GM18868 (cell line): ENCODE data around the gene NBEA.
"Not testable (repeated sequence)": the region's sequence is repeated elsewhere in the genome, so short reads cannot be mapped to it uniquely, and the experiment has no call there.

Experiments
- ATAC-seq: cut with Tn5 transposase; IDR thresholded peaks from one replicate; pipeline ENCODE4 v1.9.1; 2021; ENCODE audit warnings: mild to moderate bottlenecking, moderate library complexity; ENCODE audit not compliant: unreplicated experiment

Gene NBEA

GRCh38 chr13:35378939-35379338 is 436.9 kb downstream of the NBEA start:
- ATAC-seq, result no peak

GRCh38 chr13:35379663-35380062 is 437.6 kb downstream of the NBEA start:
- no peak for ATAC-seq

DNA sequence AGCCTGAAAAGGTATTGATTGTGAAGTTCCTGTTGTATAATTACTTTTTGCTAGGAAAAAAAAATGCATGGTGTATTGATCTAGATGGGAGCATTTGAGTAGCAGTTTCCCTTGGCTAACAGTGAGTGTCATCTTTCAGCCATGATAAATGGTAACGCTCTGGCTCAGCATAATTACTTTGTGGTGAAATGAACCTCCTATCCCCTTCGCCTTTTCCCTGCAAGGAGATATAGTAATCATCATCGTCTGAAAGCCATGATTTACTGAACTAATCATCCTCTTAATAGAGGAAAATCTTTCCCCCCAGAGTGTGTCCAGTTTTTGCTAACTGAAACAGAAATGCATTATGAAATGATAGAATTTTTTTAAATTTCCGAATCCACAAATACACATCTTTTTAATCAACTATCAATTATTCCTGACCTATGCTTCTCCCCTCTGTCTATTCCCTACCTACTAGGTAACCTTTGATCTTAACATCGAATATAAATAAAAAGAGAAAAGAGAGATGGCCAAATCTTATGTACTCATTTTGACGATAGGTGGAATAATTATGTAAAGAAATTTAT is 445.7 kb downstream of the NBEA start:
- ATAC-seq, result no peak

DNA sequence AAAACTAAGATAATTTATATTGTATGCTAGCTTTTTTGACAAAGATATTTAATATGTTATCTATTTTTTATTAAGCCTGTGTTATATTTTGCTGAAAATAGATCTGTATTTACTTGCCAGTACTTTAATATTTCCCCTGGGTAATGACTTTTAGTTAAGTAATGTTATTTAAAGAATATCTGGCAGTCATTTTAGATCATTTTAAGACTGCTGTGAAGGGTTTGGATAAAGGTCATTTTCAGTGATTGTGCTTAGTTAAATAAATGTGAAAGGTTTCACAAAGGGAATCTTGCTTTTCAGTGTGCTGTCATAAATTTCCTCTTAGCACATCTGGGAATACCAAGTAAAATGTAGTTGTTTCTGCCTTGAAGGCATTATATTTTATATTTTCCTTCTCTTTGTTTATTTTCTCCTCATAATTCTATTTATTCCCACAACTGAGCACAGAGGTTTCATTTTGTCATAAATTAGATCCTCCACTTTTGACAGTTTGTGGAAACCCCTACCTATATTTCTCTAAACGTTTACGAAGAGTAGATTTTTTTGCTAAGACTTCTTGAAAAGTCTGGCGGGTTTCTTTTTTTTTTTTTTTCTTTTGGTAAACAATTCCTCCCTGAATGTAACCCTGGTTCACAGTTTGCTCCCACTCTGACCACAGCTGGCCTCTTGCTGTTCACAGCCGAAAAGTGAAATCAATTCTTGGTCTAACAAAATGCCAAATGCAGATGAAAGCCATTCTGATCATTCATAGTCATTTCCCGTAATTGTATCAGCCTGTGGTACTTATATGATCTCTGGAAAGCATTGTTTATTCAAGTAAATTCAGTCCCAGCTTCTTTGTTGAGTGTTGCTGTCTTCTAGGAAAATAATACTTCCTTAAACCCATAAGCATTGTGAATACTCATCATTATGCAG is 446.6 kb downstream of the NBEA start:
- no peak for ATAC-seq

DNA sequence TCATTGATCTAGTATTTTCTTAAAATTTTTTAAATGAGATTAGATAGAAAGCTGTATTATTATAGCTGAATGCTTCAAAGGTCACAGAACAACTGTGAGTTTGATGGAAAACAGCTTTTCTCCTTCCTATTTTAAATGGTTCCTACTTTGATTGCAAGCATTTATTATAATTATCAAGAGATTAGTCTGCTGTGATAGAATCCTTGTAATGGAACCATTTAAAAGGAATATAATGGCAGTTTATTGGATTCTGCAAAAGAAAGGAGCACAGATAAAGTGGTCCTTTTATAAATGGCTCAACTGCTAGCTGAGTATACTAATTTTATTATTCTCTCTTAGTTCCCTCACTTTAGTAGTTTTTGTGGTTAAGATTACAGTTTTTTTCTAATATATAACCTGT is 447.5 kb downstream of the NBEA start:
- no peak for ATAC-seq

DNA sequence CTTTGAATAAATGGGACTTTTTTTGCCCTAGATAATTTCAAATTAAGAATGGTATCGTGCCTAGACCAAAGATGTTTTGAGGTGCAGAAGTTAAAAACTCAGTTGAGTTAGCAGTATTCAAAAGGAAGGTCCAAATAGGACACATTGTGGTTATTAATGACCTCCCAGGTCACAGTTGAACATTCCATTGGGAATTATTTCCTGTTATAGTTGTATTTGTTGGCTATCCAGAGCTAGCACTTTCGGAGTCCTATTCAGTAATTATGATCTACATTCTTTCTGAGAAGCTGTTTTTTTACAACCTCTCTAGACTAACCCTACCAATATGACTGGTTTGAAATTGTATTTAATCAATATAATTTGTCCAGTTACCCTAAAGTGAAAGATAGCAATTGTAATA is 450.7 kb downstream of the NBEA start:
- ATAC-seq, result no peak

DNA sequence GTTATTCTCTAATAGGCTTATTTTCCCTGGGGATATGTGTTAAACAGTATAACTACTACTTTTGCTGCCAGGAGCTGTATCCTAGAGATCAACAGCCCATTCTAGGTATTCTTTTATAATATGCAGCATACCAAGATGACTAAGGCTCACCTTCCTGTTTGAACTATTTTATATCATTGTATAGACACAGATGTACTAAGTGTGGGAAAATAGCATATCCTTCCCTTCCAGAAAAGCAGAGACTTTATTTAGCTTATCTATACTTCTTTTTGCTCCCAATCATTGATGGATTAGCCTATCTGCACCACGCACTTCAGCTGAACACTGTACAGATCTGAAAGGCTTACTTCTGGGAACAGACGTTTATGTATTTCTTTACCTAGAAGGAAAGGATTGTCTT is 451.8 kb downstream of the NBEA start:
- no peak for ATAC-seq

- not testable (repeated sequence) for ATAC-seq
Measured at GRCh38 chr13:35408285-35408684, 466.2 kb downstream of the NBEA start.

DNA sequence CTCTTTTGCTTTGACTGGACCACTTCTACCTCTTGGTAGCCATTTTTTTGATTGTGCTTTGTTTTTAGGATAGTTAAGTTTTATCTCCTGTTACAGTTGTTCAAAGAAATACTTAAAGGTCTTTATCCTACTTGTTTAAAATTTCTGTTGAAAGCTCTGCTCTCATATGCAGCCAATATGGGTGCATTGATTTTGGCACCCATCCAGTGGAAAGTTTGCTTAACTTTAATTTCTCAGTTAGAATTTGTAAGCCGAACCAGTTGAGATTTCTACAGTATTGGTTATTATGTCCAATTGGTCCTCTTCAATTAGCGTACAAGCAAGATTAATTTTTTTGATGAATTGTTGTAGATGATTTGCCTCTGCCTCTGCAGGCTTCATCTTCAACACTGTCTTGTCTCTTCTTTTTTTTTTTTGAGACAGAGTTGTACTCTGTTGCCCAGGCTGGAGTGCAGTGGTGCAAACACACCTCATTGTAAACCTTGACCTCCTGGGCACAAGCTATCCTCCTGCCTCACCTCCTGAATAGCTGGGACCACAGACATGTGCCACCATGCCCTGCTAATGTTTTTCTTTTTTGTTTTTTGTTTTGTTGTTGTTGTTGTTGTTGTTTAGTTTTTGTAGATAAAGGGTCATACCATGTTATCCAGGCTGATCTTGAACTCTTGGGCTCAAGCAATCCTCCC is 469.1 kb downstream of the NBEA start:
- ATAC-seq, result no peak

- no peak for ATAC-seq
Measured at GRCh38 chr13:35448465-35448864, 506.4 kb downstream of the NBEA start.

DNA sequence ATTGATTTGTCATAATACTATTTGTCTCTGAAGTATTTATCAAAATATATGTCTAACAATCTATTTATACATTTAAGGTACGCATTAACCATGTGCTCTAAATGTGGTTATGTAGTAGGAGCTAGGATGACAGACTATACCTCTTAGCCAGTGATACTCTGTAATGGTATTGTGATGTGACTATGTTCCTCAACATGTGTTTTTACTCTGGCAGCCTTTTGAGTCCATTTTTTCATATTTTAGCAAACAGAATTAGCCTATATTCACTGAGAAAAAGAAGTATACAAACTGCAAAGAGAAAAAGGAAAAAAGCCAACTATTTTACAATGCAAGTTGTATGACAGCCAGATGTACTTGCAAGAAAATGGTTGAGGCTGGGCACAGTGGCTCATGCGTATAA is 507.8 kb downstream of the NBEA start:
- no peak for ATAC-seq

DNA sequence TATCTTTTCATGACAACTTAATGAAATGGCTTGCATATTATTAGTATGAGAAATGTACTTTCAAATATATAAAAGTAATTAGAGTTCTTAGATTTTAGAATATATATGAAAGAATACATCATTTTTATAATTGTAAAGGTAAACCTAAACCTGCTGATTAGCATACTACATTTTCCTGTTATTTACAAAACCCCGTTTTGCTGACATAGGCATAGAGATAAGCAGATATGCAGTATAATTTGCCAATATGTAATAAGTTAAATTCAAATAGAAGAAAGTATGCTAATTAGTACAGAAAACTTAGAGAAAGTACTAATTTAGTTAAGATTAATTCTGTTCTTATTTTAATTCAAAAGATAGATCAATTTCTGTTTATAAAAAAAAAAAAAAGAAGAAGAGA is 513.0 kb downstream of the NBEA start:
- ATAC-seq, result no peak

GRCh38 chr13:35457258-35457657 is 515.2 kb downstream of the NBEA start:
- ATAC-seq, result no peak

DNA sequence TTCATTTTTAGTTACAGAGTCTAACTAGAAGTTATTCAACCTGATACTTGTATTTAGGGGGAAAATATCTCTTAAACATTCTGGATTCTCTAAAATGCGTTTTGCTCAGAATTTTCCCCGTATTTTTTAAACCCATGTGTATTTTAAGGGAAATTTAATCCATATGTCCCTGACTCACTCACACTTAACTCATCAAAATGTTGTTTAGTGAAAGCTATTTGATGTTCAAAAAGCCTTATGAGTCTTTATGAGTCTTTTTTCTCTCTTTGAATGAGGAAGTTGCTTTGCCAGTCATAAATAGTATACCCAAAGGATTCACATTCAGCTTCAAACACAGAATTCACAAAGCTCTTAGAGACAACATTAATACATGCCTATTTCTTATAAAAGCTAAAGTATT is 518.0 kb downstream of the NBEA start:
- no peak for ATAC-seq

DNA sequence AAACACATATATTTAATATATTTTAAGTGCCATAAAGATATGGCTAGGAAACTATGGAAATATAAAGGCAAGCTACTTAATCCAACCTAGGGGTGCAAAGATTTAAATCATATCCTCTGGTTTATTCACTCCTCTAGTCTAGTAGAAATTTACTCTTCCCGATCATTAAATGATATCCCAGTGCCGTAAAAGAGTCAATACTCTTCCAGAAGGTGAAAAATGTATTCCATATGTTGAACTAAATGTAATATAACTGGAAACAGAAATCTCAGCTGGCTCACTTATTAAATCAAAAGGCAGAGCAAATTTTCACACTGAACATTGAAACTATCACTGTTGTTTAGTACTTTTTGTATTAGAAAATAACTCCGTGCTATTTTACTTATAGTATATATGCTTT is 523.3 kb downstream of the NBEA start:
- ATAC-seq, result no peak

GRCh38 chr13:35468195-35468594 is 526.1 kb downstream of the NBEA start:
- ATAC-seq, result no peak

GRCh38 chr13:35469806-35470525 is 527.9 kb downstream of the NBEA start:
- no peak for ATAC-seq

- no peak for ATAC-seq
Measured at GRCh38 chr13:35470671-35471661, 528.9 kb downstream of the NBEA start.

GRCh38 chr13:35471706-35472322 is 529.7 kb downstream of the NBEA start:
- ATAC-seq, result no peak
